Brain microvascular endothelial cell (primary cell): Measurements from ENCODE around the gene NTRK3.

Experiments used
- DNase-seq: peaks from one replicate; pipeline ENCODE4 v3.0.0-alpha.2; 2020
- H3K27ac ChIP-seq: fragments of 250-450 bp; sonication (Bioruptor Pico); 2 replicates; pipeline ENCODE4 v1.5.1; 2020; ENCODE audit warnings: mild to moderate bottlenecking, moderate library complexity
- H3K27me3 ChIP-seq: fragments of 250-450 bp; sonication (Bioruptor Pico); replicated peaks from 2 replicates; pipeline ENCODE4 v1.5.1; 2020; ENCODE audit warnings: mild to moderate bottlenecking
- H3K36me3 ChIP-seq: fragments of 250-450 bp; sonication (Bioruptor Pico); replicated peaks from 2 replicates; pipeline ENCODE4 v1.5.1; 2020; ENCODE audit warnings: mild to moderate bottlenecking
- H3K4me3 ChIP-seq: 2 replicates; pipeline ENCODE4 v1.5.1; 2011; ENCODE audit warnings: low read depth, mild to moderate bottlenecking, control low read depth, low read length, moderate library complexity
- CTCF ChIP-seq: IDR thresholded peaks from 2 replicates; pipeline ENCODE4 v1.5.1; 2011; ENCODE audit warnings: low read depth, mild to moderate bottlenecking, moderate library complexity, low read length, control low read depth, inconsistent platforms; ENCODE audit errors: missing control alignments
- in situ Hi-C: cut with HindIII; loops from 2 replicates; pipeline ENCODE4 v1.10.0; 2017; ENCODE audit warnings: low sequenced_read_pairs, low pct_ligation_motif_present

NTRK3 gene

GRCh38 chr15:88013111-88013510, 243.4 kb downstream of the NTRK3 start:
- no peak overlapping the region for H3K4me3 ChIP-seq
- no peaks in the 10 kb centered on the region for H3K27me3 ChIP-seq
- no peak overlapping the region for H3K27ac ChIP-seq
- TF ChIP-seq CTCF, result no peak
- no peak for DNase-seq
- in situ Hi-C loops, result no loop called here
- no peaks in the 10 kb centered on the region for H3K36me3 ChIP-seq

DNA sequence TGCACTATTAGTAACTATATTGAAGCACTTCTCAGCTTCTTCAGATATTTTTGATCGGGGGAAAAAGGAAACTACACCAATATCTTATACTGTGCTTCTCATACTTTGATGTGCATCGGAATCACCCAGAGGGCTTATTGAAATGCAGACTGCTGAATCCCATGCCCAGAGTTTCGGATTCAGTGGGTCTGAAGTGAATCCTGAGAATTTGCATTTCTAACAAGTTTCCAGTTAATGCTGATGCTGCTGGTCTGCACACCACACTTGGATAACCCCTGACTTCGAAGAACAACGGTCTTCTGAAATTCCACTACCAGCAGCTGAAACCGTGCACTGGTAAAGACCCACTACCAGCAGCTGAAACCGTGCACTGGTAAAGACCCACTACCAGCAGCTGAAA, 243.9 kb downstream of the NTRK3 start:
- Histone ChIP-seq H3K27me3 (no peaks in the 10 kb centered on the region), H3K4me3 (no peak overlapping the region), H3K36me3 (no peaks in the 10 kb centered on the region), H3K27ac (no peak overlapping the region)
- TF ChIP-seq CTCF, result no peak
- in situ Hi-C loops, result no loop called here
- no peak for DNase-seq

DNA sequence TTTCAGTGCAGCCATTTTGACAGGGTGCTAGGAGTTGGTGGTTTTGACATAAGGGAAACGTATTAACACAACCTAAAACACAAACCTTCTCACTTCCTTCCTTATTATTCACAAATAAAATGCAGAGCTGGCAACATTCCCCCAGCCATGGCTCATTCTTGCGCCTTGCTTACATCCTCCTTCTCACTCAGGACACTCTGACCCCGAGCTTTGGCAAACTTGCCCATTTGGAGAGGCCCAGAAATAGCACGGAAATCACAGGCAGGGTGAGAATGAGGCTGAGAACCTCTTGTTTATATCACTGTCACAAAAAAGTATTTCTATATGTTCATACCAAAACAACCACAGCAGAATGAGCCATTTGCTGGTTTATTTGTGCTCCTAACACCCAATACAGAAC, 244.3 kb downstream of the NTRK3 start:
- in situ Hi-C loops, result no loop called here
- no peak overlapping the region for H3K27ac ChIP-seq
- H3K4me3 ChIP-seq, result no peak overlapping the region
- TF ChIP-seq CTCF, result no peak
- DNase-seq, result no peak
- no peaks in the 10 kb centered on the region for H3K27me3 ChIP-seq
- no peaks in the 10 kb centered on the region for H3K36me3 ChIP-seq

DNA sequence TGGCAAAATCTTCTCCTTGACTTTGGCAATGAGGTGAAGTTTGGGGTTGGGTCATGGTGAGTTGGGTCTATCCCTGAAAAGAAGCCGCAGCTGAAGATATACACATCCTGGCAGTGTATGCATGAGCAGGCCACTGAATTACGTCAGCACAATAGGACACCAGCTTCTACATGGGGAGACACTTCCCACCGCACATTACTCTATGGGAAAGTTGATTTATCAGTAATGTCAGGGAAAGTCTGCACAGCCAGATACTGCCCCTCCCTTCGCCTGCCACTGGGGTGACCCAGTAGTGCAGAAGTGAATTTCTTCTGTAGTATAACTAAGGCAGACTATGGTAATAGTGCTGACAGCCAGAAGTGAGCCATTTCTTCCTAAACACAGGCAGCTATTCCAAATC, 245.0 kb downstream of the NTRK3 start:
- Histone ChIP-seq H3K27ac (no peak overlapping the region), H3K36me3 (no peaks in the 10 kb centered on the region), H3K27me3 (no peaks in the 10 kb centered on the region), H3K4me3 (no peak overlapping the region)
- TF ChIP-seq CTCF, result no peak
- no peak for DNase-seq
- in situ Hi-C loops, result no loop called here

- H3K27me3 ChIP-seq, result no peaks in the 10 kb centered on the region
- no peaks in the 10 kb centered on the region for H3K36me3 ChIP-seq
- in situ Hi-C loops, result no loop called here
- H3K27ac ChIP-seq, result no peak overlapping the region
- H3K4me3 ChIP-seq, result no peak overlapping the region
- no peak for TF ChIP-seq CTCF
- DNase-seq, result no peak
Measured at GRCh38 chr15:88006146-88006545, 250.4 kb downstream of the NTRK3 start.

GRCh38 chr15:88004399-88004798, 252.1 kb downstream of the NTRK3 start:
- no peaks in the 10 kb centered on the region for H3K27me3 ChIP-seq
- H3K27ac ChIP-seq, result no peak overlapping the region
- no peak for TF ChIP-seq CTCF
- in situ Hi-C loops, result no loop called here
- no peak overlapping the region for H3K4me3 ChIP-seq
- DNase-seq, result no peak
- no peaks in the 10 kb centered on the region for H3K36me3 ChIP-seq
